SU-DHL-6 (cell line): ENCODE data around the gene DCAF10.
"Not testable (repeated sequence)": the region's sequence is repeated elsewhere in the genome, so short reads cannot be mapped to it uniquely, and the experiment has no call there.

Experiments
- H2AFZ ChIP-seq: fragments of 200-600 bp; sonication (generic); 2 replicates; pipeline ENCODE4 v1.6.1; 2014; ENCODE audit warnings: low read depth, mild to moderate bottlenecking, moderate library complexity, mixed read lengths, antibody characterized with exemption, low read length; ENCODE audit not compliant: severe bottlenecking
- H3F3A ChIP-seq: fragments of 200-600 bp; shearing (Covaris generic); 2 replicates; pipeline ENCODE4 v1.6.0; 2016; ENCODE audit warnings: antibody characterized with exemption, mild to moderate bottlenecking; ENCODE audit not compliant: insufficient read depth
- H3K27ac ChIP-seq: fragments of 200-600 bp; sonication (generic); 2 replicates; pipeline ENCODE4 v1.5.1; 2016; ENCODE audit warnings: low read depth, mild to moderate bottlenecking, low read length, moderate library complexity, mixed read lengths
- H3K27me3 ChIP-seq: fragments of 200-600 bp; sonication (generic), shearing (Covaris generic); 2 replicates; pipeline ENCODE4 v1.6.0; 2014; ENCODE audit warnings: mild to moderate bottlenecking, low read length
- H3K36me3 ChIP-seq: fragments of 200-600 bp; sonication (generic); 2 replicates; pipeline ENCODE4 v1.6.1; 2014; ENCODE audit warnings: mild to moderate bottlenecking, low read length, mixed read lengths
- H3K4me2 ChIP-seq: fragments of 300-600, 200-600 bp; shearing (Covaris generic), sonication (generic); 2 replicates; pipeline ENCODE4 v1.6.0; 2014; ENCODE audit warnings: low read length, low read depth, mild to moderate bottlenecking; ENCODE audit not compliant: poor library complexity, severe bottlenecking
- H3K4me3 ChIP-seq: fragments of 200-600 bp; sonication (generic); 2 replicates; pipeline ENCODE4 v1.5.1; 2014; ENCODE audit warnings: antibody characterized with exemption, low read length, mild to moderate bottlenecking, mixed read lengths; ENCODE audit not compliant: insufficient read depth, poor library complexity, severe bottlenecking
- H3K79me2 ChIP-seq: fragments of 200-600 bp; sonication (generic); 2 replicates; pipeline ENCODE4 v1.6.1; 2014; ENCODE audit warnings: mild to moderate bottlenecking, low read length, moderate library complexity; ENCODE audit not compliant: insufficient read depth
- H3K9ac ChIP-seq: fragments of 200-600 bp; sonication (generic); 2 replicates; pipeline ENCODE4 v1.7.0; 2014; ENCODE audit warnings: mild to moderate bottlenecking, low read length
- H3K9me2 ChIP-seq: fragments of 200-600 bp; sonication (generic); replicated peaks from 2 replicates; pipeline ENCODE4 v1.6.1; 2014; ENCODE audit warnings: low read length; ENCODE audit not compliant: insufficient read depth
- H3K9me3 ChIP-seq: fragments of 200-600 bp; sonication (generic); 2 replicates; pipeline ENCODE4 v1.6.1; 2014; ENCODE audit warnings: low read length, mixed read lengths; ENCODE audit not compliant: insufficient read depth
- H4K20me1 ChIP-seq: fragments of 200-600 bp; sonication (generic); 2 replicates; pipeline ENCODE4 v1.6.1; 2014; ENCODE audit warnings: low read depth, mild to moderate bottlenecking, antibody characterized with exemption, low read length, moderate library complexity, mixed read lengths
- EZH2phosphoT487 ChIP-seq: fragments of 200-600 bp; sonication (generic), shearing (Covaris generic); conservative IDR thresholded peaks from 2 replicates; pipeline ENCODE4 v1.6.1; 2018; ENCODE audit warnings: mild to moderate bottlenecking, antibody characterized with exemption, low read length, moderate library complexity, mixed read lengths
- TF ChIP-seq, protein P1 (sequence below): fragments of 200-600 bp; sonication (generic); IDR thresholded peaks from one replicate; pipeline ENCODE4 v1.5.1; 2017; ENCODE audit warnings: antibody characterized with exemption, mild to moderate bottlenecking, low read length, moderate library complexity; ENCODE audit not compliant: insufficient read depth, poor library complexity, severe bottlenecking

The DCAF10 gene

GRCh38 chr9:37908698-37909186 lies 108.1 kb downstream of the DCAF10 start:
- Histone ChIP-seq H2AFZ (no peak overlapping the region), H3K79me2 (no peaks in the 10 kb centered on the region), H3F3A (no peaks in the 10 kb centered on the region), H4K20me1 (no peaks in the 10 kb centered on the region), H3K36me3 (no peaks in the 10 kb centered on the region), H3K9me2 (no peaks in the 10 kb centered on the region), H3K9ac (no peak overlapping the region), H3K27ac (no peak overlapping the region), H3K4me3 (no peak overlapping the region), H3K9me3 (no peaks in the 10 kb centered on the region), H3K27me3 (no peaks in the 10 kb centered on the region), H3K4me2 (no peak overlapping the region)
- TF ChIP-seq, protein P1, sequence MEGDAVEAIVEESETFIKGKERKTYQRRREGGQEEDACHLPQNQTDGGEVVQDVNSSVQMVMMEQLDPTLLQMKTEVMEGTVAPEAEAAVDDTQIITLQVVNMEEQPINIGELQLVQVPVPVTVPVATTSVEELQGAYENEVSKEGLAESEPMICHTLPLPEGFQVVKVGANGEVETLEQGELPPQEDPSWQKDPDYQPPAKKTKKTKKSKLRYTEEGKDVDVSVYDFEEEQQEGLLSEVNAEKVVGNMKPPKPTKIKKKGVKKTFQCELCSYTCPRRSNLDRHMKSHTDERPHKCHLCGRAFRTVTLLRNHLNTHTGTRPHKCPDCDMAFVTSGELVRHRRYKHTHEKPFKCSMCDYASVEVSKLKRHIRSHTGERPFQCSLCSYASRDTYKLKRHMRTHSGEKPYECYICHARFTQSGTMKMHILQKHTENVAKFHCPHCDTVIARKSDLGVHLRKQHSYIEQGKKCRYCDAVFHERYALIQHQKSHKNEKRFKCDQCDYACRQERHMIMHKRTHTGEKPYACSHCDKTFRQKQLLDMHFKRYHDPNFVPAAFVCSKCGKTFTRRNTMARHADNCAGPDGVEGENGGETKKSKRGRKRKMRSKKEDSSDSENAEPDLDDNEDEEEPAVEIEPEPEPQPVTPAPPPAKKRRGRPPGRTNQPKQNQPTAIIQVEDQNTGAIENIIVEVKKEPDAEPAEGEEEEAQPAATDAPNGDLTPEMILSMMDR: no peak
- TF ChIP-seq EZH2phosphoT487: no peak

GRCh38 chr9:37909326-37909725 lies 108.7 kb downstream of the DCAF10 start:
- Histone ChIP-seq H3K9me3 (no peaks in the 10 kb centered on the region), H3F3A (no peaks in the 10 kb centered on the region), H4K20me1 (no peaks in the 10 kb centered on the region), H3K27ac (no peak overlapping the region), H3K36me3 (no peaks in the 10 kb centered on the region), H3K4me3 (no peak overlapping the region), H3K9me2 (no peaks in the 10 kb centered on the region), H2AFZ (no peak overlapping the region), H3K27me3 (no peaks in the 10 kb centered on the region), H3K4me2 (no peak overlapping the region), H3K79me2 (no peaks in the 10 kb centered on the region), H3K9ac (no peak overlapping the region)
- TF ChIP-seq, protein P1: no peak
- no peak for TF ChIP-seq EZH2phosphoT487

GRCh38 chr9:37909836-37910235 lies 109.2 kb downstream of the DCAF10 start:
- H3K4me3 ChIP-seq, H2AFZ ChIP-seq, H3K4me2 ChIP-seq, H4K20me1 ChIP-seq, H3K27ac ChIP-seq, H3K9me3 ChIP-seq, H3K36me3 ChIP-seq, H3K27me3 ChIP-seq, H3K9ac ChIP-seq, H3F3A ChIP-seq, H3K79me2 ChIP-seq, H3K9me2 ChIP-seq: not testable (repeated sequence)

DNA sequence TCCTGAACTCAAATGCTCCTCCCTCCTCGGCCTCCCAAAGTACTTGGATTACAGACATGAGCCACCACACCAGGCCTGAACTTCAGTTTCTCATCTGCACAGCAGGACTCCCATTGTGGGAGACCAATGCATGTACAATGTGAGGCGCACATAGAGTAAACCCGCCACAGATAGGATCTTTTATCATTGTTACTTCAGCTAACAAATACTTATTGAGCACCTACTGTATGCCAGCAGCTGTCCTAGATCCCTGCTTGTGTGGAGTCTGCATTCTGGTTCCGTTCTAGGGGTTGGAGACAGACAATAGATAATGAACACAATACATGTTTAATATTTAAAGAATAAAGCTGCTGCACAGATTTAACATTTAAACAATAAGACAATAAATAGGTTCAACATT lies 109.7 kb downstream of the DCAF10 start:
- TF ChIP-seq, protein P1: no peak
- no peak for TF ChIP-seq EZH2phosphoT487
- H3K4me2 ChIP-seq: no peak overlapping the region

More for the DNA sequence above, 109.7 kb downstream of the DCAF10 start:
- no peak overlapping the region for H3K9ac ChIP-seq
- H3F3A ChIP-seq: no peaks in the 10 kb centered on the region
- no peaks in the 10 kb centered on the region for H3K36me3 ChIP-seq
- H3K27ac ChIP-seq: no peak overlapping the region
- H3K9me2 ChIP-seq: no peaks in the 10 kb centered on the region
- no peaks in the 10 kb centered on the region for H4K20me1 ChIP-seq
- H2AFZ ChIP-seq: no peak overlapping the region
- no peak overlapping the region for H3K4me3 ChIP-seq
- H3K79me2 ChIP-seq: no peaks in the 10 kb centered on the region
- H3K9me3 ChIP-seq: no peaks in the 10 kb centered on the region
- no peaks in the 10 kb centered on the region for H3K27me3 ChIP-seq
